HG03175 (cell line): Measurements from ENCODE around the gene SPATA19.
A peak's percentile ranks its signal among the peaks of the same experiment; 100 is the strongest.
"Not testable (repeated sequence)": the region's sequence is repeated elsewhere in the genome, so short reads cannot be mapped to it uniquely, and the experiment has no call there.

Experiments
- ATAC-seq: cut with Tn5 transposase; IDR thresholded peaks from one replicate; pipeline ENCODE4 v1.9.1; 2021; ENCODE audit warnings: mild to moderate bottlenecking, moderate library complexity; ENCODE audit not compliant: unreplicated experiment

The SPATA19 gene

DNA sequence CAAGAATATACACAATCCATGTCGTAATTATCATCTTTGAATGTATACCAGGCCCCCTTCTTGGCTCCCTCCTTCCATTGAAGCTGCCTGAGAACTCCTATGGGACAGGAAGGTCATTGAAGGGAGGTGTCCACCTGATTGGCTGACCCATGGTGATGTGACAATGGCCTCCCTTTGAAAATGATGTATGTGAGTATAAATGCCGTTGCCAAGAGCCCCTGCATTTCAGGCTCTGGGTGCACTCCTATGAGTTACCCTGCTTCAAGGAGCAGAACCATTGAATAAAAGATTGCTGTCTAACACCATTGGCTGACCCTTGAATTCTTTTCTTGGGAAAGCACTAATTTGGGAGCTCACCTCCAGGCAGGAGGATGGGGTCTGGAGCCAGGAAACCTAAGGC is at the start of gene SPATA19:
Gene SPATA19, minus strand, starts transcription at position 101 of the 400 bp plus-strand sequence. Its CDS starts 67 bp downstream, at position 34.
- ATAC-seq: no peak

DNA sequence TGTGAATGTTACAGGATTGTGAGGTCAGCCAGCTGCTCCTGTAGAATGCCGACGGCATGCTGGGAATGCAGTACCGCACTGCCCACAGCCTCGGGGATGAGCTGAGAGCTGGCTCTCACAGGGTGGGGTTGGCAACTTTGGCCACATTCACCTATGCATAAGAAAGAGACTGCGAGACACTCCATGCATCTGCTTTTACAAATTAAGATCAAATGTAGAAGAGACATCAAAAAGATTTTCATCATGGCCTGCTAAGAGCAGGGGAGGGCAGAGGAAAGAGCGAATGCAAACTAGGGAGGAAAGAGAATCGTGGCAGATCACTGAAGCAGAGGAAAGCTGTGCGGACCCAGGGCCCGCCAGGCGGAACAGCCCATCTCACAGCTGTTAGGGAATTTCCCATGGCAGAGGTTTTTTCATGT is 49.8 kb upstream of the SPATA19 start:
- peak; percentile 33 for ATAC-seq

GRCh38 chr11:133893381-133893780 is 48.1 kb upstream of the SPATA19 start:
- no peak for ATAC-seq

DNA sequence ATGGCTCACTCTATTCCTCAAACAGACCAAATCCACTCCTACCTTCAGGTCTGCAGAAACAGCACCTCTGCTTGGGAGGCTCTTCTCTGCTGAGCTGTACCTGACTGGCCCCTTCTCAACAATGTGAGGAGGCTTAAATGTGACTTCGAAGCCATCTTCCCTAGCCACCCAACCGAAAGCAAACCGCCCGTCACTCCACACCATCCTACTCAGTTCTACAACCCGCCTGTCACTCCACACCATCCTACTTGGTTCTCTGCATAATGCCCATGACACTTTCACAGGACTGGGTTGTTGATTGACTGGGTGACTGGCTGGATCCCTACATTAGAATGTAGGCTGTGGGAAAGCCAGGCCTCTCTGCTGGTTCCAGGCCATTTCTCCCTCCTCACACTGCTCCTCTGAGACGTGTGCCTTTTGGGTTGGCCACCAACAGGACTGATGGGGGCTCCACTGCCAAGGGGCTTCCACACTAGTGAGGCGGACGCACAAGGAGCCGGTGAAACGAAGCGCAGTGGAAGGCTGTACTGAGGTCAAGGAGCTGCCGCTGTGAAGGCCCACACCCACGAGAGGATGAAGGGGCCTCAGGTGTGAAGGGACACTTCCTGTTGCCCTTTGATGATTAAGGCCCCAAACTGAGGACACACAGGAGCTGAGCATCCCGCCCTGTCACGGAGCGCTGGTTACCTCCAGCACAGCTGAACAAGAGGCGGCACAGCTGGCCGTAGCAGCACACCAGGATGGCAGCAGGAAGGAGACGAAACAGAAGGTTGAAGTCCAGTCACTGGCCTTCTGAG is 47.5 kb upstream of the SPATA19 start:
- no peak for ATAC-seq

DNA sequence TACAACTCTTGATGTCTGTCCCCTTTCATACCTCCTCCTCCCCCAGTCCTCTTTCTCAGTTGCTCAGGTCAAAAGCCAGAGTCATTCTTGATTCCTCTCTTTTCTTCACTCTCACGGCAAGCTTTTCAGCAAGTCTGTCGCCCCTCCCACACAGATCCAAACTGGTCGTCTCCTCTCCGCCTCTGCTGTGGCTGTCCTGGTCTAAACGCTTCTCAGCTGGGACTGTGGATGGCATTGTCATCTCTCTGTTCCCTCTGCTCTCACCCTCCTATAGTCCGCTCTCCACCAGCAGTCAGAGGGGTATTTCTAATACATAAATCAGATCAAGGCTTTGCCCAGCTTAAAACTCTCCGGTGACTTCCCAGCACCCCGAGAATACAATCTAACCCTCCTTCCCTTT is 46.8 kb upstream of the SPATA19 start:
- ATAC-seq: no peak

DNA sequence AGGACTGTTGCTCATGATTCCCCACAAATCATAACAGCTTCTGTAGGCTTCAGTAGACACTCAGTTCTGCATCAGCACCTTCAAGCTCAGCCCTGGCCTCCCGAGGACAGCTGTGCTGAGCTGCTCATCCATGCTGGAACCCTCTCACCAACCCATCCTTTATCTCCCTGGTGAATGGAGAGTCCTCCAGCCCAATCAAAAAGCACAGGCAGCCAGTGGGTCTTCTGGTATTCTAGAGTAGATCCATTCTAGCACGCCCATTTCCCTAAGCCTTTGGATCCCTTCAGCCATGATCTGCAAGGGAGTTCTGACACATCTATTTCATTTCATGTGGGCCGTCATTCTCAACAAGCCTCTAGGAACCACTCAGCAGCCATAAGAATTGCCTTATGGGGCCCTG is 44.6 kb upstream of the SPATA19 start:
- no peak for ATAC-seq

DNA sequence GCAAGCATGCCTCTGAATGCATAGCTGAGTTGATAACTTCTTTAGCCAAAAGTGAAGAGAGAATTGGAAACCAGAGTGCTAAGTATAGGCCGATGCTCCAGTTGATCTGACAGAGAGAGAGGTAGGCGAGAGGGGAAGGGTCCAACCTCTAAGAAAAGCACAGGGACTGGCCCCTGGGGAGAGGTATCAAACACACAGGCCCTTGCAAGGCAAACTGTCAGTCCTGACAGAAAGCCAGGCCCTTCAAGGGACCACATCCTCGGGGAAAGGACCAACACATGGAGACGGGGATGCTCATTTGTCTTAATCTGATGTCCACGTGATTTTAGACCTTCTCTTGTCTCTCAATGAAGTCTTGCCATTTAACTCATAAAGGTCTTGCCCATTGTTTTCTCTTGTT is 43.9 kb upstream of the SPATA19 start:
- no peak for ATAC-seq

- ATAC-seq: no peak
These were observed 42.5 kb upstream of the SPATA19 start for GRCh38 chr11:133887692-133888332.

DNA sequence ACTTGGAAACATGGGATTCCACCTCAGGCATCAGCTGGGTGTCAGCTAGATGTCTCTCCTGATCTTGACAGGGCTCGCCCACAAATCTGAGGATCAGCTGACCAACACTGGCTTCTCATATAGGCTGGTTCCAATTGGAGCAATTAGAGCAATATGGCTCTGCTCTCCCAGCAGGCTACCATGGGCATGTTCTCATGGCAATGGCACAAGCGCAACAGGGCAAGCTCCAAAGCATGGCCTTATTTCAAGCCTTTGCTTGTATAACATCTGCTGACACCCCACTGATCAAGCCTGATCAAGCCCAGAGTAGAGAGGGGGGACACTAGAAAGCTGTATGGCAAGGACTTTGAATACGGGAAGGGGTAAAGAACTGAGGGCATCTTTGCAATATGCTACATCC is 40.7 kb upstream of the SPATA19 start:
- no peak for ATAC-seq

GRCh38 chr11:133872160-133872559 is 26.8 kb upstream of the SPATA19 start:
- no peak for ATAC-seq

DNA sequence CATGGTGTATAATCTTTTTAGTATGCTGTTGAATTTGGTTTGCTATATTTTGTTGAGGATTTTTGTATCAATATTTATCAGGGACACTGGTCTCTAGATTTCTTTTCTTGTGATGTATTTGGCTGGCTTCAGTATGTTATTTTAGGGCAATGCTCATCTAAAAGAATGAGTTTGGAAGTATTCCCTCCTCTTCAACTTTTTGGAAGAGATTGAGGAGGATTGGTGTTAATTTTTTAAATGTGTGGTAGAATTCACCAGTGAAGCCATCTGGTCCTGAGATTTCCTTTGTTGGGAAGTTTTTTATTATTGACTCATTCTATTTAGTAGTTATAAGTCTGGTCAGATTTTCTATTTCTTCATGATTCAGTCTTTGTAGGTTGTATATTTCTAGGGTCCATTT is 22.1 kb upstream of the SPATA19 start:
- no peak for ATAC-seq

DNA sequence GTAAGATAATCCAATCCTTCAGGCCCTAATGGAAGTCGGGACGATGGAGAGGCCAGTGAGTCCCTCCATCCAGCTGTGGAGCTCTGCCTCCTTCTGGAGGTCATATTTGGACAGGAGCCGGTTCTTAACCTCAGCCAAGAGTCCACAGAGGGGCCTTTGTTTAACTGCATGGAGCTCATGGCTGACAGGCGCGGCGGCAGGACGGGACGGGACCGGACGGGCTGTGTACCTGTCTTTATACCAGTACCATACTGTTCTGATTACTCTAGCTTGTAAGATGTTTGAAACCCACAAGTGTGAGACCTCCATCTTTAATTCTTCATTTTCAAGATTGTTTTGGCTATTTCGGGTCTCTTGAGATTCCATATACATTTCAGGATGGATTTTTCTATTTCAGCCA is 20.2 kb upstream of the SPATA19 start:
- no peak for ATAC-seq

DNA sequence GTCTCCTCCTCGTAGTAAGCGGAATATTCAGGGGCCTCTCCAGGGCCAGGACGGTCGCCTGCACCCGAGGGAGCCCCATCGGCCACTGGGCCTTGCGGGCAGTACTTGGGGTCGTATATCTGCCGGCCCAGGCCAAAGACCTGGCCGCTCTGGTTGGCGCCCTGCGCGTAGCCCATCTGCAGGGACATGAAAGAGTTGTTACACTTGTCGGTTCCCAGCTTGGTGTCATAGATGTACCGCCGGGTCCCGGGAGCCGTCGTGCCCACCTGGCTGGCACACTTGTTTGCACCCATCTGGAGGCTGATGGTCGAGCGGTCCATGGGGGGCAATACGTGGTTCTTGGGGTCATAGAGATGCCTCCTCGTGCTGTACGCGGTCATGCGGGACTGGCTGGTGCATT is 19.4 kb upstream of the SPATA19 start:
- ATAC-seq: no peak

DNA sequence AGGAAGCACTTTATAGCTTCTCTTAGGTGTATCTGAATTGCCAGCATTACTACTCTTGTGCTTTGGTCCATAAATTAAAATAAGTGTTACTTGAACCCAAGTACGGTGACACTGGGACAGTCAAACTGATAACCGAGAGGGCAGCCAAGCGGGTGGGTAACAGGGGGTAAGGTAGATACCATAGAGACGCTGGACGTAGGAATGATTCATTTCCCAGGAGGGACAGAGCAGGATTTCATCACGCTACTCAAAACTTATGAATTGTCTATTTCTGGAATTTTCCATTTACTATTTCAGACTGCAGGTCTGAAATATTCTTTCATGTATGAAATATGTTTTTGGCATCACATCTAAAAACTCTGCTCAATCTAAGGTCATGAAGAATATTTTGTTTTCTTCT is 14.8 kb upstream of the SPATA19 start:
- no peak for ATAC-seq

DNA sequence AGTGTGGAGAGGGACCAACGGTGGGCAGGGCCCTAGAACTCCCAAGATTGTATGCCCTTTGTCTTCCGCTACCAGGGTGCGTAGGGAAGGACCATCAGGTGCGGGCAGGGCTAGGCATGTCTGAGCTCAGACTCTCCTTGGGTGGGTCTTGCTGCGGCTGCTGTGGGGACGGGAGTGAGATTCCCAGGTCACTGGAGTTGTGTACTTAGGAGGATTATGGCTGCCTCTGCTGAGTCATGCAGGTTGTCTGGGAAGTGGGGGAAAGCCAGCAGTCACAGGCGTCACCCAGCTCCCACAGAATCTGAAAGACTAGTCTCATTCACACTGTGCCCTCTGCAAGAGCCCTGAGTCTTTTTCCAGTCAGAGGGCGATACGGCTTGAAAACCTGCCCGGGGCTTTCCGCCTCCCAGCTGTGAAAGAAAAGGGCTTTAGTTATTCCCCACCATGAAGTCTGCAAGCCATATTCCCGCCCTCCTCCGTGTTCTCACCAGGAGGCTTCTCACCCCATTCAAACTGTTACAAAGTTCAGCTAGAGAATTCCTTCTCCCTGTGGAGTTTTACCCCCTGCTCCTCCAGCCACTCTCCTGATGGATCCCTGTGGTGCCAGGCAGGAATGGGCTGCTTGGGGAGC is 9.1 kb upstream of the SPATA19 start:
- ATAC-seq: not testable (repeated sequence)

- no peak for ATAC-seq
These were observed 1.1 kb downstream of the SPATA19 start for GRCh38 chr11:133844217-133844616.

DNA sequence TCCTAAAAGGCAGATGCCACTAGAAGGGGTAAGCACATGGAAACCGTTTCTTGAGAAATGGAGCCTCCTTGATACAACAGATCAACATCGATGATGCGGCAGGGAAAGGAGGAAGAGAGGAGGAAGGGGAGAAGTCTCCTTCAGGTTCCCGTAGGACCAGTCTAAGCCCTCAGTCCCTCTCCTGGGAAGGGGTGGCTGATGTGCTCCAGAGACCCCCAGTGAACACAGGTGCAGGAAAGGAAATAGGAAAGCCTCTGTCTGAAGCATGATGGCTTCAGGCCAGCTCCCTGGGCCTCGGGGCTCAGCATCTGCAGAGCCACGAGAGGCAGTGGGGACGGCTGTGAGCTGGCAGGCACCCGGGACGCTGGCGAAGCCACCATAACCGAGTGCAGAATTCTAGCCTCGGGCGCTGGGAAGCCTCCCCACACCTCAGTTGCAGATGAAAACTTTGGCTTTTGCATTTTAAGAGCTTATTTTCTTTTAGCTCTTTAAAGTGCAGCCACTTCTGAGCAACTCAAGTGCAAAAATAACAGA is 1.8 kb downstream of the SPATA19 start:
- ATAC-seq: no peak

GRCh38 chr11:133842730-133843129 is 2.6 kb downstream of the SPATA19 start:
- no peak for ATAC-seq

GRCh38 chr11:133842053-133842452 is 3.3 kb downstream of the SPATA19 start:
- ATAC-seq: no peak

DNA sequence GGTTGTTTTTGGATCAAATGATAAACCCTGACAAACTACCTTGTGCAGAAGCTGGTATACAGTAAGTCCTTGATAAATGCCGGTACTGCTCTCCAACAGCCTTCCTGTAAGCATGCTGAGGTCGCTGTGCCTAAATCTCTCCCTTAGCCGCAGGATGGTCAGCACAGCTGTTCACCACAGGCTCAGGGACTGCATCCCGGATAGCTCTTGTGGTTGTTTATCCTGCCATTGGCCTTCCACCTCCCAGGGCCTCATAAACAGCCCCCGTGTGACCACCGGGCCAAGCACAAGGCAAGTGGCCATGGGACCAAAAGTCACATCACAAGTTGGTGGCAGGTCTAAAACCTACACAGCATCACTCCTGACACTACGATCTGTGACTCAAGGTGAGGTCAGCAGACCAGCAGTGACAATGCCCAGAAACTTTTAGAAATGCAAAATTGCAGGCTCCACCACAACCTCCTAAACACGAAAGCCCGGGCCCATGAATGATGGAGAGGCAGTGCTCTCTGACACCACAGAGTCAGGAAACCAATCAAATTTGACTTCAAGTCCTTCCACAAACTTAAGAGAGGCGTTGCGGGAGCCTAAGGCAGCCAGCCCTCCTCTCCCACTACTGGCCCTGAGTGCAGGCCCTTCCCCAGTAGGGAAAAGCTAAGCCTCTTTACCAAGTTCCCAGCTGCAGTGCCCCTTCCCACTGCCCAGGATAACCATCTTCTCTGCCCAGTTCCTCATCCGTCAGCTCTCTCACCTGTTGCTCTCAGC is 3.9 kb downstream of the SPATA19 start:
- ATAC-seq: no peak

- ATAC-seq: no peak
These were observed 4.8 kb downstream of the SPATA19 start for GRCh38 chr11:133840479-133840941.
